ENCODE data around the gene USP31. TPM values are rescaled to one million over a fixed set of nuclear protein-coding genes. Genes with fewer than 3 reads are reported as not detected.
A peak's percentile ranks its signal among the peaks of the same experiment; 100 is the strongest.

The USP31 gene
- total RNA-seq, 3 donors from 2014 or later, result 6.7 to 40.7 (median 21.0) TPM

DNA sequence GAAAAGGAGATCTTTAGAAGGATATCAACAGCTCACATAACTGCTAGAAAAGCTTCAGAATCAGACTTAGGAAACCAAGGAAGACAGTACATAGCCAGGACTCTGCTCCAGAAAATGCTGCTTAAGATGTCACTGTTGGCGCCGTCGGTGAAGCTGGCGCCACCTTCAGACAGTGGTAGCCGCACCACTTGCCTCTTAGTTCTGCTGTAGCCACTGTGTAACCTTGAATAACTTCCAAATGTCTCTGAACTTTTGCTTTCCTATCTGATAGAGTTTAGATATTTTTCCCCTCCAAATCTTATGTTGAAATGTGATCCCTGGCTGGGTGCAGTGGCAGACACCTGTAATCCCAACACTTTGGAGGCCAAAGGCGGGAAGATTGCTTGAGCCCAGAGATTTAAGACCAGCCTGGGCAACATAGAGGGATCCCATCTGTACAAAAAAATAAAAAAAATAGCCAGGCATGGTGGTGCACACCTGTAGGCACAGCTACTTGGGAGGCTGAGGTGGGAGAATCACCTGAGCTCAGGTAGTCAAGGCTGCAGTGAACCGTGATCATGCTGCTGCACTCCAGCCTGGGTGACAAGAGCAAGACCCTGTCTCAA is 6.3 kb upstream of the USP31 start:
- no peak for DNase-seq (ENCODE audit: low spot score in 2 of 2)
- H3K4me1 ChIP-seq, result no peaks in the 10 kb centered on the region
- no peak overlapping the region for H3K4me3 ChIP-seq
- H3K27ac ChIP-seq, result no peak overlapping the region
- intact Hi-C loops (cut with DNase I; ENCODE audit: low total_unique reads), result no loop called here
- no peaks in the 10 kb centered on the region for H3K9me3 ChIP-seq
- H3K36me3 ChIP-seq, result no peaks in the 10 kb centered on the region
- TF ChIP-seq CTCF (IDR thresholded peaks at IDR 0.05), result no peak
- no peak for TF ChIP-seq POLR2AphosphoS5 (IDR thresholded peaks at IDR 0.05)
- TF ChIP-seq POLR2A (IDR thresholded peaks at IDR 0.05), result no peak
- no peaks in the 10 kb centered on the region for H3K27me3 ChIP-seq

DNA sequence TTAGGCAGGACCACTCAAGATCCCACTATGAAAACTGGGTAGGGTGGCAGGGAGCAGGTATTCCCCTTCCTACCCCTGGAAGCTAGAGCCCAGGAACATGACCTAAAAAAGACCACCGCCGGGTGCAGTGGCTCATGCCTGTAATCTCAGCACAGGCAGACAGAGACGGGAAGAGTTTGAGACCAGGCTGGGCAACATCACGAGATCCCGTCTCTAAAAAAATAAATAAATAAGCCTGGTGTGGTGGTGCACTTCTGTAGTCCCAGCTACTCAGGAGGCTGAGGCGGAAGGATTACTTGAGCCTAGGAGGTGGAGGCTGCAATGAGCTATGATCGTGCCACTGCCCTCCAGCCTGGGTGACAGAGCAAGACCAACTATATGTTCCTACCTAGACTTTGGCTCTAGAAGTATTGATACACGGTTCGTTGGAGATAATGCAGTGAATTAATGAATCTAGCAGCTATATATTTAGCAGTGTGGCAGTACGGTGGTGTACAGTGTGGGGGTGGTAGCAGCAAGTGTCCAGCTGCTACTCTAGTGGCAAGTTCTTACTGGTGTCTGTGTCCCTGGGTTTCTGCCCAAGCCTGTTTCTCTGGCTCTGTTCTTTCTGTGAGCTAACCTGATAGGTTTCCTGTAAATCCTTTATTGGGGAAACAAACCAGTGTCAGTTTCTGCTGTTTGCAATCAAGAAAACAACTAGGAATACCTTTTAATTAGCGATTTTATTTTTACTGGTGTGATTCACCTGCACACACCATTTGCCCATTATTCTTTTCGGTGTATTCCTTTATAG is 3.3 kb upstream of the USP31 start:
- Histone ChIP-seq H3K36me3 (no peaks in the 10 kb centered on the region), H3K4me3 (no peak overlapping the region), H3K4me1 (no peaks in the 10 kb centered on the region), H3K9me3 (no peaks in the 10 kb centered on the region), H3K27me3 (no peaks in the 10 kb centered on the region), H3K27ac (no peak overlapping the region)
- intact Hi-C loops (cut with DNase I; ENCODE audit: low total_unique reads), result no loop called here
- TF ChIP-seq POLR2AphosphoS5 (IDR thresholded peaks at IDR 0.05), result no peak
- TF ChIP-seq CTCF (IDR thresholded peaks at IDR 0.05), result no peak
- no peak for TF ChIP-seq POLR2A (IDR thresholded peaks at IDR 0.05)
- DNase-seq (ENCODE audit: low spot score in 2 of 2), result no peak

- no peaks in the 10 kb centered on the region for H3K9me3 ChIP-seq
- no peak for DNase-seq (ENCODE audit: low spot score in 2 of 2)
- no peaks in the 10 kb centered on the region for H3K27me3 ChIP-seq
- TF ChIP-seq POLR2AphosphoS5 (IDR thresholded peaks at IDR 0.05) (no peak), POLR2A (IDR thresholded peaks at IDR 0.05) (no peak), CTCF (IDR thresholded peaks at IDR 0.05) (no peak)
- intact Hi-C loops (cut with DNase I; ENCODE audit: low total_unique reads), result no loop called here
- H3K4me1 ChIP-seq, result no peaks in the 10 kb centered on the region
- H3K27ac ChIP-seq, result peak overlapping the region; percentile 57 to 96
- no peaks in the 10 kb centered on the region for H3K36me3 ChIP-seq
- peak overlapping the region; percentile 32 to 96 (median 73) for H3K4me3 ChIP-seq
Observed at GRCh38 chr16:23149993-23150364, 727 bp upstream of the USP31 start.

GRCh38 chr16:23148513-23149266 is 562 bp downstream of the USP31 start:
- Histone ChIP-seq H3K27ac (peak overlapping the region; percentile 87 to 96), H3K9me3 (no peaks in the 10 kb centered on the region), H3K36me3 (no peaks in the 10 kb centered on the region), H3K4me1 (no peaks in the 10 kb centered on the region), H3K4me3 (peak overlapping the region; percentile 63 to 96 (median 73)), H3K27me3 (no peaks in the 10 kb centered on the region)
- TF ChIP-seq POLR2A (IDR thresholded peaks at IDR 0.05) (no peak), POLR2AphosphoS5 (IDR thresholded peaks at IDR 0.05) (peak in 1 of 3 donors; percentile 65), CTCF (IDR thresholded peaks at IDR 0.05) (no peak)
- DNase-seq (ENCODE audit: low spot score in 2 of 2), result peak; percentile 69 to 71
- intact Hi-C loops (cut with DNase I; ENCODE audit: low total_unique reads), result no loop called here

DNA sequence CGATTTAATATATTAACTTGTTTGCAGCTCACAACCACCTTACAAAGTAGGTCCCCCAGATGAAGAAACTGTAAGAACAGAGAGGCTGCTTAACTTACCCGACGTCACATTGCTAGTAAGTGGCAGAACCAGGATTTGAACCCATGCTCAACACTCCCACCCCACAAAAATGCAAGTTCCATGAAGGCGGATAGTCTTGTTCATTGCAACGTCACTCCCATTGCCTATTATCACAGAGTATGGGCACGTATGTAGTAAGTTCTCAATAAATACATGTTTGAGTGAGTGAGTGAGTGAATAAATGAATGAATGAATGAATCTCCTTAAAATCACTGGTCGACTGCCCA is 1.1 kb downstream of the USP31 start:
- H3K27me3 ChIP-seq, result no peaks in the 10 kb centered on the region
- no peak for DNase-seq (ENCODE audit: low spot score in 2 of 2)
- no peaks in the 10 kb centered on the region for H3K4me1 ChIP-seq
- intact Hi-C loops (cut with DNase I; ENCODE audit: low total_unique reads), result no loop called here
- TF ChIP-seq POLR2AphosphoS5 (IDR thresholded peaks at IDR 0.05) (no peak), CTCF (IDR thresholded peaks at IDR 0.05) (no peak), POLR2A (IDR thresholded peaks at IDR 0.05) (no peak)
- H3K4me3 ChIP-seq, result peak overlapping the region; percentile 63 to 96 (median 73)
- no peaks in the 10 kb centered on the region for H3K36me3 ChIP-seq
- peak overlapping the region; percentile 87 to 96 for H3K27ac ChIP-seq
- H3K9me3 ChIP-seq, result no peaks in the 10 kb centered on the region
